Cerebellar nuclear complex (tissue), 1 donor: ENCODE data around the gene SLC25A43.

ENCODE experiments used
- DNase-seq, 2 experiments: peaks; one replicate each; lab custom pipeline; 2025; lab: John Stamatoyannopoulos, UW

The SLC25A43 gene

GRCh38 chrX:119497185-119497584 lies 98.0 kb downstream of the SLC25A43 start:
- DNase-seq: no peak

GRCh38 chrX:119500061-119500800 lies 101.1 kb downstream of the SLC25A43 start:
- no peak for DNase-seq

GRCh38 chrX:119501511-119502148 lies 102.5 kb downstream of the SLC25A43 start:
- no peak for DNase-seq

- no peak for DNase-seq
Observed at GRCh38 chrX:119502727-119503483, 103.8 kb downstream of the SLC25A43 start.

- DNase-seq: peak in 1 of 2 experiments; percentile 9
Observed at GRCh38 chrX:119503484-119503861, 104.3 kb downstream of the SLC25A43 start.
